Measurements from ENCODE around the gene IFNA1.
"Not testable (repeated sequence)": the region's sequence is repeated elsewhere in the genome, so short reads cannot be mapped to it uniquely, and the experiment has no call there.

Gene IFNA1

DNA sequence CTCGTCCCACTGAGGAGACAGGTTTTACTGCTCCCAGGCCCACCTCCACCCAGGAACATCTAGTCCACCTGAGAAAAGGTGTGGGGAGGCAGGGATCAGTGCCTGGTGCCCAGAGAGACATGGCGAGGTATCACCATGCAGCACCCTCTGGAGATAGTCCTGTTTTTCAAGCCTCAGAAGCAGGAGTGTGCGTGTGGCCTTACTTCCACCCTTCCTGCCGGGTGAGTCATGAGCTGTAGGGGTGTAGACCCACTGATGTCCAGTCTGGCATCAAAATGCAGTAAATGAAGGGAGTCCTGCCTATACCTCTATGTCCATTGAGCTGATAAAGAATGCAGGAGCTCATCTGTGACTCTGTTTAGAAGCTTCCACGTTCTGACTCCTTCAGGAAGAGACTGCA lies 9.1 kb downstream of the IFNA1 start:
- not testable (repeated sequence) for DNase-seq (ENCODE audit: low read depth)

DNA sequence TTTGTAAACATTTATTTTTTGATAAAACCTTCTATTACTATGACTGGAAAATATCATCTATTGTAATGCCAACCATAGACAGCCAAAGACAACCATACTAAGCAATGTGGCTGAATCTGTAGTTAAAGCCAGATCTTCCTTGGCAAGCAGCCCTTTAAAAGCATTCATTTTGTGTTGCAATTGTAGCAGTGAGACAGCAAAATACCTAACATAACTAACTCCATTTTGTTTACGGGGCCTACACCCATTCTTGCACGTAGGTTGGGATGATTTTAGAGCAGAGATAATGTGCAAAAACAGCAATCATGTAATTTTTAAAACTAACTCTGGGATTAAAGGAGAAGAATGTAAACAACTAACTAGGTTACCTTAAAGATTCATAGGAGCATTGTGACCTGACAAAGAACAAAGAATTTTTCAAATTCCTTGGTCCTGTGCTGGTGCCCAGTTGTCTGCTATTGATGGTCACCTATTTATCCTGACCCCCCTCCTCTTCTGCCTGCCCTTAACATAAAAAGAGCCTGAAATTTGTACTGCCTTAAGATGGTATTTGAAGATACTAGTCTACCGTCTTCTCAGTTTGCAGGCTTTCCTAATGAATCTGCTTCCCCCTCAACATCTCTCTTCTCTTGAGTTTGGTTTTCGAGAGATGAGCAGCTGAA lies 10.6 kb downstream of the IFNA1 start:
- DNase-seq (ENCODE audit: low read depth), result no peak

- no peak for DNase-seq (ENCODE audit: low read depth)
These were observed 12.4 kb downstream of the IFNA1 start for GRCh38 chr9:21452681-21453080.

GRCh38 chr9:21454149-21454548 lies 13.9 kb downstream of the IFNA1 start:
- no peak for DNase-seq (ENCODE audit: low read depth)

DNA sequence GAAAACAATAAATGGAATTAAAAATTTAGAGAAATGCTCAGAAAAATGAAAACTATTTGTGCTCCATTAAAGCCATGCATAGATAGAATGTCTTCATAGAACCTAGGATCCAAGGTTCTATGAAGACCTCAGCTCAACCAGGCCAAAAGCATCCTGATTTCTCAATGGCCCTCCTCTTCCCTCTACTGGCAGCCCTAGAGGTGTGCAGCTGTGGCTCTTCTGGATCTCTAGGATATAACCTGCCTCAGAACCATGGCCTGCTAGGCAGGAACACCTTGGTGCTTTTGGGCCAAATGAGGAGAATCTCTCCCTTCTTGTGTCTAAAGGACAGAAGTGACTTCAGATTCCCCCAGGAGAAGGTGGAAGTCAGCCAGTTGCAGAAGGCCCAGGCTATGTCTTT lies 15.1 kb downstream of the IFNA1 start:
- no peak for DNase-seq (ENCODE audit: low read depth)

- no peak for DNase-seq (ENCODE audit: low read depth)
These were observed 21.1 kb downstream of the IFNA1 start for GRCh38 chr9:21461377-21461776.

GRCh38 chr9:21465138-21465537 lies 24.9 kb downstream of the IFNA1 start:
- no peak for DNase-seq (ENCODE audit: low read depth)

DNA sequence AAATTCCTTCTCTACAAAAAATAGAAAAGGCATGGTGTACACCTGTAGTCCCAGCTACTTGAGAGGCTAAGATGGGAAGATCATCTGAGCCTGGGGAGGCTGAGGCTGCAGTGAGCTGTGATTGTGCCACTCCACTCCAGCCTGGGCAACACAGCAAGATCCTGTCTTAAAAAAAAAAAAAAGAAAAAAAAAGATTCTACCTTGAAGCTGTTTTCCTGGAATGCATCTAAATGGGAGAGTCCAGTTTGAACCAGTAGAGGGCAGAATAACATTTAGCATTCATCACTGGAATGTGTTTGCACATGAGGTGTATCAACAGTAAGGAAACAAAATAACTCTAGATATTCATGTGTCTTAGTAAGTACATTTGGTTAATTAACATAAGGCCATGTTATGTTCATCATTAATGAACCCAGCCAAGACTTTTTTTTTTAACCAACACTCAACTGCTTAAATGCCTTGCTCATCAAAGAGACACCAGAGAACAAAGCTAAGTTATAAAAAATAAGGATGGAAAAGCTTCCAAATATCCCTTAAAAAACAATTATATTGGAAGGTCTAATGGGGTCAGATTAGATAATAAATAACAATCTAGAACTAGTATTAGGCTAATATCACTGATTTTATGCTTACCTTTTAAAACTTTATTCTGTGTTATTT lies 25.8 kb downstream of the IFNA1 start:
- no peak for DNase-seq (ENCODE audit: low read depth)

- DNase-seq (ENCODE audit: low read depth), result no peak
These were observed 29.9 kb downstream of the IFNA1 start for GRCh38 chr9:21470126-21470525.

- DNase-seq (ENCODE audit: low read depth), result no peak
These were observed 33.0 kb downstream of the IFNA1 start for GRCh38 chr9:21473236-21473635.

- DNase-seq (ENCODE audit: low read depth), result no peak
These were observed 37.2 kb downstream of the IFNA1 start for GRCh38 chr9:21477466-21477865.

DNA sequence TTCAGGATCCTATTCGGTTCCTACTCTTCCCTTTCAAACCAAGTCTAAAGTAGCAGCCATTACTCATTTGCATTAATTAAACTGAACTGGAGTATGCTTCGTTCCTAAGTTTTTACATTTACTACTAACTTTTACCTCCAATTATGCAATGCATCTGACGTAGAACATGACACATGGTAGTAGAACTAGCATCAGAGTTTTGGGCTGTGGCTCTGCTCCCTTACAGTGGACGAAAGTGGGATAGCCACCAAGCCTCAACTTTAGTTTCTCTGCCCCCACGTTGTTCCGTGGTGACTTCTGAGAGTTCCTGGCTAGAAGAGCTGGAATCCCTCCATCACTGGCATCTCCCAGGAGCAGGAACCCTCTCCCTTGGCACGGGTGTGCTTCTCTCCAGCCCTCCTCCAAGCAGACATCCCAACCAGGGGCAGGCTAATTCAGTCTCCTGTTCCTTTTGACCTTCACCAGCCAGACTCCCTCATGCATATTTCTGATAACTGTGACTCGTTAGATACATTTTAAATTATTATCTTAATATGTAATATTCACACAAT lies 39.0 kb downstream of the IFNA1 start:
- no peak for DNase-seq (ENCODE audit: low read depth)

- DNase-seq (ENCODE audit: low read depth), result no peak
These were observed 41.3 kb downstream of the IFNA1 start for GRCh38 chr9:21481470-21482056.

GRCh38 chr9:21482213-21482612 lies 42.0 kb downstream of the IFNA1 start, which contains the start of gene IFNE:
TSS of gene IFNE (minus strand) at chr9:21482313. CDS start at chr9:21481694, 619 bp downstream.
- DNase-seq (ENCODE audit: low read depth), result no peak

Data from stimulated activated CD8-positive, alpha-beta memory T cell treated with anti-CD3 and anti-CD28 coated beads, Interleukin-12 subunit alpha, Interleukin-12 subunit beta, amount 100 ng/mL, for 1 hour (primary cell).